Body of pancreas (tissue), 4 donors: ENCODE data around the gene NDUFAF5.

Experiments
- CTCF ChIP-seq, 7 experiments: fragments of 450-650 bp in 4 of 7; fragments of 200-600 bp in 3 of 7; sonication (generic) in 3 of 7; IDR thresholded peaks; one replicate each; pipeline ENCODE4 v1.5.1; 2016 to 2019; ENCODE audit warnings: antibody characterized with exemption in 7 of 7
- POLR2A ChIP-seq, 3 donors: fragments of 450-650 bp; IDR thresholded peaks; one replicate each; pipeline ENCODE4 v1.6.1; 2016; ENCODE audit warnings: antibody characterized with exemption in 3 of 3, mild to moderate bottlenecking in 2 of 3

DNA sequence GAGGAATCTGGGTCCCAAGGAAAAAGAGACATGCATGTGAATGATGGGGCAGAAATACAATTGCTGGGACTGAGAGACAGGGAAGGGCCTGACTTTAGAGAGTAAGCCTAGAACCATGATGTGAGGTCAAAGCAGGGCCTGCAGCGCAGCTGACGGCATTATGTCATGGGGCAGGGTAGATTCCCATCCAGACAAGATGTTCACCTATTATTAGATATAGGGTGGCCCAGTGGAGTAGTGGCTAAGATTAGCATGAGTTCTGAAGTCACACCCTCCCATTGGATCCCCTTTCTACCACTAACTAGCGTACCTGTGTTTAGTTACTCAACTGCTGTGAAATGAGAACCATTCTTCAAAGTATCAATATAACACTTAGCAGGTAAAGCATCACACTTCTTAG, 39.6 kb downstream of the NDUFAF5 start:
- TF ChIP-seq CTCF (IDR thresholded peaks at IDR 0.05) (no peak), POLR2A (IDR thresholded peaks at IDR 0.05) (no peak)
